Activated CD8-positive, alpha-beta memory T cell treated with anti-CD3 and anti-CD28 coated beads, Interleukin-2, amount 10 ng/mL, durations not matched to agents 7 days and 5 days (primary cell): ENCODE results near the gene AEBP1. TPM values are rescaled to one million over a fixed set of nuclear protein-coding genes. Genes with fewer than 3 reads are reported as not detected.

Source experiments
- ATAC-seq: fragments of 150-1000 bp; cut with Tn5 transposase; one replicate; pipeline ENCODE4 v1.10.0; 2021; ENCODE audit warnings: moderate library complexity
- CTCF ChIA-PET: fragments of 350-600 bp; sonication (Branson Sonifier 250); formaldehyde crosslinking; loops from one replicate; lab custom pipeline; 2021; ENCODE audit warnings: antibody characterized with exemption; lab: Charles Lee
- DNase-seq: peaks from one replicate; pipeline ENCODE4 v3.0.0-alpha.2; 2020
- H3K27ac Mint-ChIP-seq: one replicate; pipeline ENCODE4 v1.8.0; 2021; ENCODE audit warnings: mild to moderate bottlenecking, mixed read lengths
- H3K27me3 Mint-ChIP-seq: one replicate; pipeline ENCODE4 v1.8.0; 2021; ENCODE audit warnings: mixed read lengths
- H3K36me3 Mint-ChIP-seq: one replicate; pipeline ENCODE4 v1.8.0; 2021; ENCODE audit warnings: mild to moderate bottlenecking, mixed read lengths
- H3K4me1 Mint-ChIP-seq: one replicate; pipeline ENCODE4 v1.8.0; 2021; ENCODE audit warnings: mixed read lengths
- H3K4me3 Mint-ChIP-seq: one replicate; pipeline ENCODE4 v1.8.0; 2021; ENCODE audit warnings: mild to moderate bottlenecking, moderate library complexity, mixed read lengths
- H3K9me3 Mint-ChIP-seq: one replicate; pipeline ENCODE4 v1.8.0; 2022; ENCODE audit warnings: low read depth, mixed read lengths
- total RNA-seq, 2 experiments: library from RNA; stranded (reverse); gene quantifications; one replicate each; pipeline ENCODE4 v1.2.3, GENCODE V29; 2021

Gene AEBP1
- total RNA-seq, 2 experiments from 2014 or later = 4.0 to 6.6 TPM

DNA sequence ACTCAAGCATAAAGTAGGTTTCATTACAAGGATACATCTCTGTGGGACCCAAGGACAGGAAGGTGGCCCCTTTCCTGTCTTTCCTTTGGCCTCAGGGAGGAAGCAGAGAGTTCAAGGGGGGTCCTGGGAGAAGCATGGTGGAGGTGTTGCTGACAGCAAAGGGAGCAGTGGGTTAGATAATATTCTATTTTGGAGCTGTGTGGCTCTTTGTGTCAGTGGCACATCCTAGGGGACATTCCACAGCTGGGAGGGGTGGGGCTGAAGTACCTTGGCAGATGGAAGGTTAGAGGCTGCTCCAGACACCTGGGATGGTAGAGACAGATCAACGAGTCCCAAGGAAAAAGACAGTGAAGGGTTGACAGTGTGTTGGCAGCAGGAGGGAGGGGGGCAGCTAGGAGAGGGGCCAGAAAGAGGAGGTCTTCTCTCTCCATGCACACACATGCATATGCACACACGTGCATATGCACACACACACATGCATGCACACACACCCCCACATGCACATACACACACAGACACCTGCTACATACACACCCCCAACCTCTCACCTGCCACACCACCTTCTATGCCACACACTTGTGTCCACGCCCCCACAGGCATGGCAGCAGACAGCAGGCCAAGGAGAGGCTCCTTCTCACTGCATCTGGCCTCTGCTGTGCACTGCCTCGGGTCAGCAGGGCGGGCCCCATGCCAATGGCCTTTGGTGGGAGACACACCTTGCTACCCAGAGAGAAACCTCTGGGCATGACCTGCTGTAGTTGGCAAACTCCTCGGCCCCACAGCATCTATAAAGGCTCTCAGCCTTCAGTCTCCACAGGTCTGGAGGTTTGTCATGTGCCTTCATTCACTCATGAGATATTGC is 24.8 kb downstream of the AEBP1 start:
- ATAC-seq = no peak
- CTCF ChIA-PET = no interaction called here
- Mint-ChIP-seq H3K4me3 (no peak overlapping the region), H3K36me3 (no peaks in the 10 kb centered on the region), H3K27me3 (peaks cover 20% of the 10 kb centered on the region), H3K9me3 (no peaks in the 10 kb centered on the region), H3K4me1 (peaks cover 17% of the 10 kb centered on the region), H3K27ac (no peak overlapping the region)
- DNase-seq = no peak

DNA sequence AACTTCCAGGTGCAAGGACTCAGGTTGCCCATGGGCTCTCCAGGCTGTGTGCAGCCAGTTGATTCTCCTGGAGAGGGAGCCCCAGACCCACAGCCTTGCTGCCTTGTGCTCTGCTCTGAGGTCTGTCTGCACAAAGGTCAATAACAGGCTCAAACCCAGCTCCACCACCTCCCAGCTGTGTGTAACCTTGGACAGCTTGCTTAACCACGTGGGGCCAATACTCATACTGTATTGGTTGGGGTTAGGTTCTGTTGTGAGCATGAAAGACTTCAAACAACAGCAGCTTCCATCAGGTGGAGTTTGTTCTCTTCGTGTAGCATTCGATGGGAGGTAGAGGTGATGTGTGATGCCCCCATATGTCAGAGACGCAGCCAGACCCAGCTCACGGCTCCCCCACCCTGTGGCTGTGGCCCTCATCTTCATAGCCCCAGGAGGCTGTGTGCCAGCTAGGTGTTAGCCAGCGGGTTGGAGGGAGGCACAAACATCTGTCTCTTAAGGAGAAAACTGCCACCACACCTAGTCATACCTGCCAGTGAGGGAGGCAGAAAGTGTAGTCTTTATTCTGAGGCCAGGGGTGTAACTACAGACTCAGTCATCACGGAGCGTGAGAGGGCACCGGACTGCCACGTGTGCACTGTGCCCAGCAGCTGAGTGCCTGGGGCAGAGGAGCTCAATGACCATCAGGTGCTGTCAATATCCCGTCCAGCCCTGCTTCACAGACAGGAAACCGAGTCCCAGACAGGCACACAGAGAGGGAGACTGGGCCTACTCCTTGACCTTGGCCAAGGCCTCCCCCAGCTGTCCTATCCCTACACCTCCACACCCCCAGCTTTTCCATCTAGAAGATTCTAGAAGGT is 27.3 kb downstream of the AEBP1 start:
- Mint-ChIP-seq H3K27ac (no peak overlapping the region), H3K27me3 (peaks cover 12% of the 10 kb centered on the region), H3K36me3 (no peaks in the 10 kb centered on the region), H3K4me3 (no peak overlapping the region), H3K4me1 (peaks cover 14% of the 10 kb centered on the region), H3K9me3 (no peaks in the 10 kb centered on the region)
- CTCF ChIA-PET = interaction anchor here (1.4 kb wide), 1 partner anchor 9 kb away, joined by 3 read pairs; no protein-coding TSS in a partner anchor
- no peak for DNase-seq
- ATAC-seq = no peak

DNA sequence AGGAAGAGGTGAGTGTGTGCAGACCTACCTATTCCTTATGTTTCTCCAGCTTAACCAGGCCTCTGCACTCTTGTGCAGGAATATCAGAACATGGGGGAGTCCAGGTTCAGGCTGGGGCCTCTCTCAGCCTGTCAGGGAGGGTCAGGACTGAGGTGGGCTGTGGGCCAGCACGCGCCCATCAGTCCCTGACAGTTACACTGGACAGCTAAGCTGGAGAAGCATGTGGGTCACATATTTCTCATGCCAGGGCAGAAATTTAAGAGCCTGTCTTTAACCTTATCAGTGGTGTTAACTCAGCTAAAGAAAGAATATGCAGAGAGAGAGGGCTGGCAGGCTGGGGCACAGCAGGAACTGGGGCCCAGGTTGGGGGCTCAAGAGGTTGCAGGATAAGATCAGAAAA is 27.9 kb downstream of the AEBP1 start:
- H3K4me1 Mint-ChIP-seq = peaks cover 14% of the 10 kb centered on the region
- no peak overlapping the region for H3K27ac Mint-ChIP-seq
- H3K9me3 Mint-ChIP-seq = no peaks in the 10 kb centered on the region
- no peaks in the 10 kb centered on the region for H3K36me3 Mint-ChIP-seq
- DNase-seq (no peak), ATAC-seq (no peak)
- H3K4me3 Mint-ChIP-seq = no peak overlapping the region
- peaks cover 8% of the 10 kb centered on the region for H3K27me3 Mint-ChIP-seq
- CTCF ChIA-PET = no interaction called here

DNA sequence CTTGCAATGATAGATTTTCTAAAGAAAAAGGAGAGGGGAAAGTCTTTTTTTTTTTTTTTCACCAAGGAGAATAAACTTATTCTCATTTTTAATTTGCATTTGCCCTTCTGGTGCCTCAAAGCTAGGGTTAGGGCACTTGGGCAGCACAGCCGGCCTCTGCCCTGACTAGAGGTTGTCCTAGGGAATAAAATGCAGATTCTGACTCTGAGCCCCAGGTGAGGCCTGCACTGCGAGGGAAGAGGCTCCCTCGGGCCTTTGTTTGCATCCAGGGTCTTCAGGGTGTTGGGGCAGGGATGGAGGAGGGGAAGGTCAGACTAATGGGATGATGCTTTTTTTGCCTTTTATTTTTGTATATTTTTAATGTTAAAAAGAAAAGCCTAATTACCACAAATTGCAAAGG is 29.1 kb downstream of the AEBP1 start:
- no peak overlapping the region for H3K27ac Mint-ChIP-seq
- H3K36me3 Mint-ChIP-seq = no peaks in the 10 kb centered on the region
- H3K4me1 Mint-ChIP-seq = peaks cover 14% of the 10 kb centered on the region
- no peaks in the 10 kb centered on the region for H3K9me3 Mint-ChIP-seq
- ATAC-seq (no peak), DNase-seq (no peak)
- CTCF ChIA-PET = no interaction called here
- H3K27me3 Mint-ChIP-seq = peaks cover 3% of the 10 kb centered on the region
- H3K4me3 Mint-ChIP-seq = no peak overlapping the region

DNA sequence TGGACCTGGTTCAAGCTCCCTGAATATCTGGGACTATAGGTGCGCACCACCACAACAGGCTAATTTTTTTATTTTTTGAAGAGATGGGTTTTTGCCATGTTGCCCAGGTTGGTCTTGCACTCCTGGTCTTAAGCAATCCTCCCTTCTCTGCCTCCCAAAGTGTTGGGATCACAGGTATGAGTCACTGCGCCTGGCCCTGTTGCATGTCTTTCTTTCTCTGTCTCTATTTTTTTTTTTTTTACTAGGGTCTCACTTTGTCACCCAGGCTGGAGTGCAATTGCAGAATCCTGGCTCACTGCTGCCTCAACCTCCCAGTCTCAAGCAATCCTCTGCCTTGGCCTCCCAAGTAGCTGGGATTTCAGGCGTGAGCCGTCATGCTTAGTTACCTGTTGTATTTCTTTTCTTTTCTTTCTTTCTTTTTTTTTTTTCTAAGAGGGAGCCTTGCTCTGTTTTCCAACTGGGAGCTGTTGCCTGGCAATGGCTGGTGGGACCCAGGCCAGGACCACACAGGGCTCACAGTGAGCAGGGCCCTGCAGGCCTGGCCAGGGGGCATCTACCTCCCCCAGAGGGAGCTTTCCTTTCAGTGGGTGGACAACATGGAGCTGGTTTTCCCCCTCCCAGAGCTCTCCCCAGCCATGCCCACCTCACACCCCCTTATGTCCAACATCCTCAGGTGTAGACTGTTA is 30.9 kb downstream of the AEBP1 start:
- no peak overlapping the region for H3K27ac Mint-ChIP-seq

DNA sequence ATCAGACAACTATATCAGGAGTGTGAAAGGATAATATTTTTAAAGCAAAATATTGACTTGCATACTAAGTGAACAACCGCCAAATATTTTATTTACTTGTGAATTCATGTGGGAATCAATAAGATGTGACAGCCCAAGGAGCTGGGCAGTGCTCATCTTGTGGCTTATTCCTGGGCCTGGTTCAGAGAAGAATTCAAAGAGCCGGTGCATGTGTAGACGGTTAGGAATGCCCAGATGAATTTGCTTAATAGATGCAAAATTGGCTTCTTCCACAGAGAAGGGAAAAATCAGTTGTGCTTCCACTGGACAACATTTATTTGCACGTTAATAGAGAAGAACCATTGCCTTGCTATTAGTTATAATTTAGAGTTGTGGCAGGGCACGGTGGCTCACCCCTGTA is 32.6 kb downstream of the AEBP1 start:
- CTCF ChIA-PET = no interaction called here
- H3K36me3 Mint-ChIP-seq = no peaks in the 10 kb centered on the region

More for the DNA sequence above, 30.9 kb downstream of the AEBP1 start:
- CTCF ChIA-PET = interaction anchor here (1.0 kb wide), 1 partner anchor 13 kb away, joined by 4 read pairs; no protein-coding TSS in a partner anchor
- no peak for DNase-seq
- peaks cover 7% of the 10 kb centered on the region for H3K4me1 Mint-ChIP-seq
- H3K9me3 Mint-ChIP-seq = no peaks in the 10 kb centered on the region
- H3K27me3 Mint-ChIP-seq = peaks cover 3% of the 10 kb centered on the region
- H3K36me3 Mint-ChIP-seq = no peaks in the 10 kb centered on the region
- no peak for ATAC-seq
- no peak overlapping the region for H3K4me3 Mint-ChIP-seq

DNA sequence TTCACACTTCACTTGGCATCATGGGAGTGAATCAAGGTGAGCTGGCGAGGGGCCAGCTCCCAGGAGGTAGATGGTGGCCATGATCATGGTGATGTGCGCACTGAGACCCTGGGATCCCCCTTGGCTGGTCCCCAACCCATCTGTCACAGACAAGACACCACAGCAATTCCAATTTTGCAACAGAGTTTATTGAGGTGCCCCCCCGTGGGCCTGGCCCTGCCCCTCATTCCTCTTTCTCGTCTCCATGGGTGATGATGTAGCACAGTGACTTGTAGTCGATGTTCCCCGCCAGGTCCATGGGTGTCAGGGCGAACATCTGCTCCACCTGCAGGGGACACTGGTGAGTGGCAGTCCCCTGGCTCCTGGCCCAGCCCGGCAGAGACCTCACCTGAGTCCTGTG is 34.6 kb downstream of the AEBP1 start:
- no peak overlapping the region for H3K4me3 Mint-ChIP-seq
- DNase-seq = no peak
- CTCF ChIA-PET = no interaction called here
- H3K27me3 Mint-ChIP-seq = peaks cover 2% of the 10 kb centered on the region
- no peak overlapping the region for H3K27ac Mint-ChIP-seq
- ATAC-seq = no peak
- no peaks in the 10 kb centered on the region for H3K36me3 Mint-ChIP-seq
- no peaks in the 10 kb centered on the region for H3K9me3 Mint-ChIP-seq
- H3K4me1 Mint-ChIP-seq = no peaks in the 10 kb centered on the region

More for the DNA sequence above, 32.6 kb downstream of the AEBP1 start:
- Mint-ChIP-seq H3K27me3 (peaks cover 3% of the 10 kb centered on the region), H3K4me3 (no peak overlapping the region), H3K27ac (no peak overlapping the region), H3K4me1 (no peaks in the 10 kb centered on the region), H3K9me3 (no peaks in the 10 kb centered on the region)
- ATAC-seq (no peak), DNase-seq (no peak)

DNA sequence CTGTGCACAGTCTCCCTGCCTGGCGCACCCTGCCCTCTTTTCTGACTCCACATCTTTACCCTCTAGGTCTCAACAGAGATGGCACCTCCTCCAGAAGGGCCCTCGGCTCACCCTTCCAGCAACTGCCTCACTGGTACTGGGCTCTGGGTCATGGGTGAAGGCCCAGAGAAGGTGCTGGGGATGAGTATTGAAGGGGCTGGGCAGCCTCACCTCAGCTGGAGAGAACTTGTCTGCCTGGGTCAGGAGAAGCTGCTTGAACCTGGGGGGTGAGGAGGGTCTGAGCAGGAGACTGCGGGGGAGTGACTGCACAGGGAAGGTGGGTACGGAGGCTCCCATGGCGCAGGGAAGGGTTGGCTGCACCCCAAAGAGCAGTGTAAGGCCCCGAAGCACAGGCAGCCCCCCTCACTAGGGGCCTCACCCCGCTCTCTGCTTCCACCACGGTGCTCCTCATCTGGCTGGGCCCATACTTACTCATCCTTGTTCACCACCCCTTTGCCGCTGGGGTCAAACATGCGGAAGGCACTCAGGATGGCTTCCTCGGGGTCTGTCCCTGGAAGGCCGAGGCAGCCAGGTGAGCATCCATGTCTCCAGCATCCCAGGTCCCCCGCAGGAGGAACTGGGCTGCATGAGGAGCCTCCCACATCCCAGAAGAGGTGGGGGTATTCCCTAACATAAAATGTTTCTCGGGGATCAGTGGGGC is 35.3 kb downstream of the AEBP1 start:
- Mint-ChIP-seq H3K27ac (no peak overlapping the region), H3K4me3 (no peak overlapping the region), H3K4me1 (no peaks in the 10 kb centered on the region), H3K36me3 (no peaks in the 10 kb centered on the region), H3K27me3 (peaks cover 9% of the 10 kb centered on the region), H3K9me3 (no peaks in the 10 kb centered on the region)
- no peak for ATAC-seq
- DNase-seq = no peak
- CTCF ChIA-PET = no interaction called here

DNA sequence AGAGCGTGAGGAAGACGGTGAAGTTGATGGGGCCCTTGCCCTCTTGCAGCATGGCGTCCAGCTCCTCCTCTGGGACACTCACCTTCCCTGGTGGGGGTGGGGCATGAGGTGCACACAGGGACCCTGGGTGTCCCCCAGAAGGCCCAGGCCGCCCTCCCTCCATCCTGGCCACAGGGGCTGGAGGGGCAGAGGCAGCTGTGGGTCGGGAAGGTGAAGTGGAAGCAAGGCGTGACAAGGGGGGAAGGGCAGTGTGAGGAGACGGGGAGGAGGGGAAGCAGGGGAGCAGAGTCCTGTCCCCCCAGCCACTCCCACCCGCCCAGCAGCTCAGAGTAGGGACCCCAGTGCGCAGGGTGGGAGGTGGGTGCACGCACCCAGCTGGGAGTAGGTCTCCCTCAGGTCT is 36.2 kb downstream of the AEBP1 start:
- H3K27me3 Mint-ChIP-seq = peaks cover 18% of the 10 kb centered on the region

DNA sequence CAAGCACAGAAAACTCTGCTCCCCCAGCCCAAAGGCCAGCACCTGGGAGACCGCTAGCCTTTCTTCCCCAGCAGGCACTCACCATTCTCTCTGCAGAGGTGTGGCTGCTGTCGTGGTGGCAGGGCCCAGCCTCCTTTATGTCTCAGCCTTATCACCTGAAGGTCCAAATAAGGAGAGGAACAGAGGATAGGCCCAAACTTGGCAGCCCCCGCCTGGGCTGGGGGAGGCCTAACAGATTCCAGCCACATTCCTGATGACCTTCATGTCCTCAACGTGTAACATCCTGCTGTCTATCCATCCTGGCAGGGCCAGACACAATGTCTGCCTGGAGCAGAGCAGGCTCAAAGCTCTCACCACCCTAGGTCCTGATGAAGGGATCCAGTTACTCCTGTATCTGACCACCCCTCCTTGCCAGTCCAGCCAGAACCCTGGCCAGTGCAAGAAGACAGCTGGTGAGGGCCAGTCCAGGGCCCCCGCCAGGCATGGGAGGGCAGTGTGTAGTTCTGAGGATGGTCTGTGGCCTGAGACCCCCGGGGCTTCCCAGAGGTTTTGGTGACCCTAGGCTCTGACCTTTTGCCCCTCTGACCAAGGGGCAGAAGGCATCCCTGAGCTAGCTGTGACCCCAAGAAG is 37.2 kb downstream of the AEBP1 start, which contains the start of gene MYL7:
TSS of gene MYL7 (minus strand) at position 112 of the 630 bp plus-strand sequence. CDS start at position 85, 27 bp downstream.
- Mint-ChIP-seq H3K9me3 (no peaks in the 10 kb centered on the region), H3K27ac (no peak within 1 kb of the TSS), H3K4me1 (peaks cover 8% of the 10 kb centered on the region), H3K36me3 (no peaks in the 10 kb centered on the region), H3K4me3 (no peak within 1 kb of the TSS), H3K27me3 (peaks cover 20% of the 10 kb centered on the region)
- DNase-seq (no peak), ATAC-seq (no peak)
- CTCF ChIA-PET = interaction anchor here (1.3 kb wide), 1 partner anchor 11 kb away, joined by 3 read pairs; no protein-coding TSS in a partner anchor

More for the DNA sequence above, 36.2 kb downstream of the AEBP1 start:
- H3K36me3 Mint-ChIP-seq = no peaks in the 10 kb centered on the region
- CTCF ChIA-PET = no interaction called here
- DNase-seq (no peak), ATAC-seq (no peak)
- no peak overlapping the region for H3K4me3 Mint-ChIP-seq
- no peaks in the 10 kb centered on the region for H3K9me3 Mint-ChIP-seq
- peaks cover 4% of the 10 kb centered on the region for H3K4me1 Mint-ChIP-seq
- H3K27ac Mint-ChIP-seq = no peak overlapping the region

DNA sequence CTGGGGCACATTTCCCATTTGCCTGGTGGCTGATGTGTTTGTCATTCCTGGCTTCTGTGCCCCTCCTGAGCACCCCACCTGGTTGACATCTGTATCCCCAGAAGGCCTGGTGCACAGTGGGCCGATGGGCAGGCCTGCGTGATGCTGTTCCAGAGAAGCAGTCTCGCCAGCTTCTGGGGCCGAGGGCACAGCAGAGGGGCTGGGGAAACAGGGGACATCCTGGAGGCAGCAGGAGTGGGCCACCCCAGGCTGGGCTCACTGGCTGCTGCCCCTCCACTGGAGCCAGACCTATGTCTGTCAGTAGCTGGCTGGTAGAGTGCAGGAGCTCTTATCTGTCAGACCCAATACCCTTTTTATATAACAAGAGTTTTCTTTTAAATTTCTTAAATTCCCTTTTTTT is 37.9 kb downstream of the AEBP1 start:
- Mint-ChIP-seq H3K27me3 (peaks cover 22% of the 10 kb centered on the region), H3K4me3 (no peak overlapping the region), H3K4me1 (peaks cover 8% of the 10 kb centered on the region), H3K9me3 (no peaks in the 10 kb centered on the region), H3K27ac (no peak overlapping the region), H3K36me3 (no peaks in the 10 kb centered on the region)
- CTCF ChIA-PET = interaction anchor here (1.3 kb wide), 1 partner anchor 11 kb away, joined by 3 read pairs; no protein-coding TSS in a partner anchor
- ATAC-seq (no peak), DNase-seq (no peak)

DNA sequence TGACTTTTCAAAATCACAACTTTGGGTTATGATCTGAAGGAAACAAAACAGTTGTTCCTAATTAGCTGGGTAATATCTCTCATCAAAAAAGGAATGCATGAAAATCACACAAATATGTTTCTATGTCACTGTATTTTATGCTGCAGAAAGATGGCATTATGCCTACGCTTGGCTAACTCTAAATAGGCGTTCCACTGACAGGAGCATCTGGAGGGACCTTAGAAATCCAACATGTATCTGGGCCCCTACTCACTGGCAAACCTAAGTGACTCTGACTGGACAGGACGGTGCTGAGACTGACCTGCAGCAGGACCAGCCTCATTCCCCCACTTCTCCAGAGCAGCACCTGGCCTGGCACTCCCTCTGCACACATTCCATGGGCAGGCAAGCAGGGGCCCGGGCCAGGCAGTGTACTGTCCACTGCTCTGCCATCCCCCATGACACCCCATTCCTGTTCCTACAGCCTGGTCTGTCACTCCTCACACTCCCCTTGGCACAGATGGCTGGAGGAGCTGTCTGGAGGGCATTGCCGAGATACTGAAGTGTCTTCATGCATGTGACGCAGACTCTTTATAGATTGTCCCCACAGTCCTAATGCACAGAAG is 39.6 kb downstream of the AEBP1 start:
- no peak overlapping the region for H3K4me3 Mint-ChIP-seq
- peaks cover 28% of the 10 kb centered on the region for H3K27me3 Mint-ChIP-seq

More for the DNA sequence above, 39.6 kb downstream of the AEBP1 start:
- CTCF ChIA-PET = no interaction called here
- ATAC-seq (no peak), DNase-seq (no peak)
- peaks cover 8% of the 10 kb centered on the region for H3K4me1 Mint-ChIP-seq
- no peaks in the 10 kb centered on the region for H3K36me3 Mint-ChIP-seq
- H3K9me3 Mint-ChIP-seq = no peaks in the 10 kb centered on the region
- H3K27ac Mint-ChIP-seq = no peak overlapping the region
